Mesenchymal stem cell (in vitro differentiated cells and primary cell): Measurements from ENCODE around the gene RAP1GAP2.

Experiments used
- DNase-seq: peaks from one replicate; pipeline ENCODE4 v3.0.0-alpha.2; 2013
- H2AFZ ChIP-seq: one replicate; pipeline ENCODE4 v1.6.1; 2013; ENCODE audit warnings: low read depth, mild to moderate bottlenecking, control low read depth, inconsistent platforms, low read length, moderate library complexity
- H2AK5ac ChIP-seq: 2 replicates; pipeline ENCODE4 v1.6.1; 2013; ENCODE audit warnings: low read length, moderate library complexity, mild to moderate bottlenecking, inconsistent platforms; ENCODE audit not compliant: severe bottlenecking
- H2BK120ac ChIP-seq: one replicate; pipeline ENCODE4 v1.6.1; 2013; ENCODE audit warnings: low read depth, mild to moderate bottlenecking, inconsistent platforms, low read length, moderate library complexity
- H2BK12ac ChIP-seq, 2 experiments: one replicate each; pipeline ENCODE4 v1.6.1; 2013; ENCODE audit warnings: inconsistent platforms in 2 of 2, low read length in 2 of 2, mild to moderate bottlenecking in 2 of 2, moderate library complexity in 2 of 2, control low read depth in 1 of 2
- H2BK15ac ChIP-seq: one replicate; pipeline ENCODE4 v1.6.1; 2013; ENCODE audit warnings: mild to moderate bottlenecking, low read depth, inconsistent platforms; ENCODE audit not compliant: poor library complexity, severe bottlenecking
- H2BK5ac ChIP-seq: 2 replicates; pipeline ENCODE4 v1.6.1; 2013; ENCODE audit warnings: low read depth, mild to moderate bottlenecking, low read length, control low read depth, inconsistent platforms; ENCODE audit not compliant: poor library complexity, severe bottlenecking
- H3K14ac ChIP-seq, 2 experiments: one replicate each; pipeline ENCODE4 v1.6.1; 2013; ENCODE audit warnings: inconsistent platforms in 2 of 2, low read length in 2 of 2, control low read depth in 1 of 2, mild to moderate bottlenecking in 1 of 2, moderate library complexity in 1 of 2
- H3K18ac ChIP-seq, 2 experiments: one replicate each; pipeline ENCODE4 v1.6.1; 2013; ENCODE audit warnings: inconsistent platforms in 2 of 2, low read length in 2 of 2, control low read depth in 1 of 2, low read depth in 1 of 2, mild to moderate bottlenecking in 1 of 2
- H3K23ac ChIP-seq, 2 experiments: one replicate each; pipeline ENCODE4 v1.6.1; 2013; ENCODE audit warnings: inconsistent platforms in 2 of 2, low read length in 2 of 2, mild to moderate bottlenecking in 2 of 2, moderate library complexity in 2 of 2, control low read depth in 1 of 2
- H3K27ac ChIP-seq: 2 replicates; pipeline ENCODE4 v1.5.1; 2013; ENCODE audit warnings: mild to moderate bottlenecking, moderate library complexity, low read length, control low read depth, inconsistent platforms; ENCODE audit not compliant: poor library complexity, severe bottlenecking
- H3K27me3 ChIP-seq, 2 experiments: 2 replicates each; pipeline versions ENCODE4 v1.6.1 to v1.7.0; 2013; ENCODE audit warnings: low read length in 2 of 2, mild to moderate bottlenecking in 2 of 2, moderate library complexity in 2 of 2, control low read depth in 1 of 2, inconsistent platforms in 1 of 2; ENCODE audit not compliant: control insufficient read depth in 1 of 2, insufficient read depth in 1 of 2
- H3K36me3 ChIP-seq, 2 experiments: 2 replicates each; pipeline versions ENCODE4 v1.6.1 to v1.7.0; 2013; ENCODE audit warnings: low read length in 2 of 2, control low read depth in 1 of 2, inconsistent platforms in 1 of 2, low read depth in 1 of 2, mild to moderate bottlenecking in 1 of 2; ENCODE audit not compliant: insufficient read depth in 2 of 2, control insufficient read depth in 1 of 2
- H3K4ac ChIP-seq, 2 experiments: one replicate each; pipeline ENCODE4 v1.6.1; 2013; ENCODE audit warnings: inconsistent platforms in 2 of 2, low read length in 2 of 2, mild to moderate bottlenecking in 2 of 2, moderate library complexity in 2 of 2, control low read depth in 1 of 2, low read depth in 1 of 2
- H3K4me1 ChIP-seq: 2 replicates; pipeline ENCODE4 v1.6.1; 2013; ENCODE audit warnings: low read depth, low read length, control low read depth; ENCODE audit not compliant: control insufficient read depth, insufficient read depth
- H3K4me2 ChIP-seq: 2 replicates; pipeline ENCODE4 v1.6.1; 2013; ENCODE audit warnings: low read length, mild to moderate bottlenecking, inconsistent platforms; ENCODE audit not compliant: poor library complexity, severe bottlenecking
- H3K4me3 ChIP-seq, 2 experiments: 2 replicates each; pipeline versions ENCODE4 v1.5.1 to v1.7.0; 2013; ENCODE audit warnings: low read length in 2 of 2, mild to moderate bottlenecking in 2 of 2, control low read depth in 1 of 2, low read depth in 1 of 2; ENCODE audit not compliant: insufficient read depth in 1 of 2
- H3K79me1 ChIP-seq: replicated peaks from 2 replicates; pipeline ENCODE4 v1.6.1; 2013; ENCODE audit warnings: mild to moderate bottlenecking, control low read depth, low read length, inconsistent platforms; ENCODE audit not compliant: poor library complexity, severe bottlenecking
- H3K9ac ChIP-seq: 2 replicates; pipeline ENCODE4 v1.7.0; 2013; ENCODE audit warnings: mild to moderate bottlenecking, low read length, moderate library complexity
- H3K9me3 ChIP-seq: 2 replicates; pipeline ENCODE4 v1.7.0; 2013; ENCODE audit warnings: mild to moderate bottlenecking, low read length; ENCODE audit not compliant: control insufficient read depth
- H4K8ac ChIP-seq: one replicate; pipeline ENCODE4 v1.6.1; 2013; ENCODE audit warnings: inconsistent platforms, mild to moderate bottlenecking, low read length, moderate library complexity
- H4K91ac ChIP-seq: one replicate; pipeline ENCODE4 v1.6.1; 2013; ENCODE audit warnings: mild to moderate bottlenecking, low read length, inconsistent platforms
- WGBS: methylation state at CpG from one replicate; pipeline ENCODE4 v1.1.7; 2013; ENCODE audit warnings: mixed read lengths; 5-methylcytosine and 5-hydroxymethylcytosine counted together

RAP1GAP2 gene

DNA sequence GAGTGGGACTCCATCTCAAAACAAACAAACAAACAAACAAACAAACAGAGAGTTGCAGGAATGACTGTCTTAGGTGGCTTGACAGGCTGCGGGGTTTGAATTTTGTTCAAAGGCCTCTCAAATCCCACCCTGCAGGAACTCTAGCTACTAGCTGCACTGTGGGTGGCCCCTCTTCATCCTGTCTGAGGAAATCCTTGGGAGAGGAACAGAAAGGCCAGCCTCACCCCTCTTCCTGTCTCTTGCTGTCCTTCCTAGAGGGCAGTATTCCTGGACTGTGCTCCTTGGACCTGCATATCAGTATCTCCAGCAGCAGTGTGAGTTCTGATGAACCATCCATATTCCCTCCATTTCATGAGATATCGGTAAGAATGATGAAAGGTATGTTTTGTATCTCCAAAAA is 44.7 kb upstream of the RAP1GAP2 start:
- no peaks in the 10 kb centered on the region for H3K9me3 ChIP-seq
- H3K36me3 ChIP-seq = no peaks in the 10 kb centered on the region
- no peak overlapping the region for H4K8ac ChIP-seq
- H4K91ac ChIP-seq = no peak overlapping the region
- H2BK12ac ChIP-seq = no peak overlapping the region
- H3K4me3 ChIP-seq = no peak overlapping the region
- H3K4me2 ChIP-seq = no peak overlapping the region
- peaks cover 24% of the 10 kb centered on the region for H3K4me1 ChIP-seq
- peaks cover 54 to 69% of the 10 kb centered on the region in 2 experiments for H3K27me3 ChIP-seq
- H3K4ac ChIP-seq = no peak overlapping the region
- H3K79me1 ChIP-seq = no peaks in the 10 kb centered on the region
- no peak overlapping the region for H2AK5ac ChIP-seq
- H3K27ac ChIP-seq = no peak overlapping the region
- no peak overlapping the region for H3K9ac ChIP-seq
- H3K14ac ChIP-seq = no peak overlapping the region
- WGBS = 80% methylated on average over 1 of the region's 2 CpGs
- no peak overlapping the region for H2BK120ac ChIP-seq
- H2BK5ac ChIP-seq = no peak overlapping the region
- H2AFZ ChIP-seq = no peak overlapping the region
- H3K18ac ChIP-seq = no peak overlapping the region
- H2BK15ac ChIP-seq = no peak overlapping the region
- no peak overlapping the region for H3K23ac ChIP-seq
- no peak for DNase-seq

DNA sequence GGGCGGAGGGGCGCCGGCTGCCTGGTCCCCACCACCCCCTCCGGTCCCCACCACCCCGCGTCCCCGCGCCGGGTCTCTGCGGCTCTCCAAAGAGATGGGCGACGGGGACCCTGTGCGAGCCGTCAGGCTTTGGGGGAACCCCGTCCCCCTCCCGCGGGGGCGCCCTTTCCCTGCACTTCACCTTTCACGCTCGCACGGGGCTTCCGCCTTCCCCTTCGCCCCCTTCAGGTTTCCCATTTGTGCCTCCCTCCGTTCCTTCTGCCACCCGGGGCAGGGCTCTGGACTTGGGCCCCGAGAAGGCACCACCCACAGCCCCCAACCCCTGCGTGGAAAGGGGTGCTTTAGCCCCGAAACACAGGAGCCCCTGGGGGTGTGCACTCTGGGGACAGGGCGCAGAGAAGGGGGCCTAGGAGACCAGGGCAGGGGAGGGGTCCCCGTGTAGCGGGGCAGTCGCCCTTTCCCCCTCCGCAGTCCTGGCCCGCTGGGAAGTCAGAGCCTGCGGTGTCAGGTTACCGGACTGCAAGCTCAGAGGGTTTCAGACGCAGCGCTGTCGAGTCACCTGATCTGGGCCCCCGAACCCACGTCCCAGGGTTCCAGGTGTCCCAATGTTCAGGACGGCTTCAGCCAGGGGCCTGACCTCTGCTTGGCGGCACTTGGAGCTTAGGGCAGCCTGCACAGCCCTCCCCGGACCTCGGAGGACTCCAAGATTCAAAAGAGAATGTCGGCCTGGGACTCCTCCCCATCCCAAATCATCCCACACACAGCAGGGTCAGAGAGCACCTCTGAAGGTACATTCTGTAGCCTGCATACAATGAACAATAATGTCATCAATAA is 40.1 kb upstream of the RAP1GAP2 start:
- Histone ChIP-seq H3K27ac (no peak overlapping the region), H3K4ac (no peak overlapping the region), H3K4me1 (peaks cover 16% of the 10 kb centered on the region), H3K36me3 (no peaks in the 10 kb centered on the region), H3K9me3 (no peaks in the 10 kb centered on the region), H3K4me3 (peak overlapping the region in 1 of 2 experiments; percentile 54), H4K91ac (no peak overlapping the region), H2BK5ac (no peak overlapping the region), H3K4me2 (peak overlapping the region; percentile 89), H3K23ac (no peak overlapping the region), H3K18ac (no peak overlapping the region), H2AFZ (no peak overlapping the region), H2BK15ac (no peak overlapping the region), H2AK5ac (no peak overlapping the region), H3K14ac (no peak overlapping the region), H3K79me1 (no peaks in the 10 kb centered on the region), H3K9ac (no peak overlapping the region), H3K27me3 (peaks cover 37 to 56% of the 10 kb centered on the region in 2 experiments), H2BK12ac (no peak overlapping the region), H4K8ac (no peak overlapping the region), H2BK120ac (no peak overlapping the region)
- WGBS = 3% methylated on average over 35 of the region's 46 CpGs
- no peak for DNase-seq

DNA sequence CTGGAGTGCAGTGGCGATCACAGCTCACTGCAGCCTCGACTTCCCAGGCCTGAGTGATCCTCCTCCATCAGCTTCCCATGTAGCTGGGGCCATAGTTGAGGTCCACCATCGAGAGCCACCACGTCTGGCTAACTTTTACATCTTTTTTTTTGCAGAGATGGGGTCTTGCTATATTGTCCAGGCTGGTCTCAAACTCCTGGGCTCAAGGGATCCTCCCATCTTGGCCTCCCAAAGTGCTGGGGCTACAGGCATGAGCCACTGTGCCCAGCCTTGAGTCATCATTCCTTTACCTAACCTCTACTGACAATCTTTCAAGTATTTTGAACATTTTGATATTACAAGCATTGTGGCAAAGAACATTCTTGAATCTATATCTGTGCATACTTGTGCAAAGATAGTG is 37.4 kb upstream of the RAP1GAP2 start:
- 69% methylated on average over 4 of the region's 4 CpGs for WGBS
- Histone ChIP-seq H3K79me1 (no peaks in the 10 kb centered on the region), H4K91ac (no peak overlapping the region), H3K27me3 (peaks cover 20 to 47% of the 10 kb centered on the region in 2 experiments), H2BK15ac (no peak overlapping the region), H3K4ac (no peak overlapping the region), H3K14ac (no peak overlapping the region), H3K4me3 (no peak overlapping the region), H2BK120ac (no peak overlapping the region), H3K23ac (no peak overlapping the region), H2BK12ac (no peak overlapping the region), H3K36me3 (no peaks in the 10 kb centered on the region), H2BK5ac (no peak overlapping the region), H3K4me2 (no peak overlapping the region), H4K8ac (no peak overlapping the region), H3K9ac (no peak overlapping the region), H2AFZ (no peak overlapping the region), H3K27ac (no peak overlapping the region), H3K4me1 (peaks cover 16% of the 10 kb centered on the region), H3K9me3 (no peaks in the 10 kb centered on the region), H2AK5ac (no peak overlapping the region), H3K18ac (no peak overlapping the region)
- no peak for DNase-seq

DNA sequence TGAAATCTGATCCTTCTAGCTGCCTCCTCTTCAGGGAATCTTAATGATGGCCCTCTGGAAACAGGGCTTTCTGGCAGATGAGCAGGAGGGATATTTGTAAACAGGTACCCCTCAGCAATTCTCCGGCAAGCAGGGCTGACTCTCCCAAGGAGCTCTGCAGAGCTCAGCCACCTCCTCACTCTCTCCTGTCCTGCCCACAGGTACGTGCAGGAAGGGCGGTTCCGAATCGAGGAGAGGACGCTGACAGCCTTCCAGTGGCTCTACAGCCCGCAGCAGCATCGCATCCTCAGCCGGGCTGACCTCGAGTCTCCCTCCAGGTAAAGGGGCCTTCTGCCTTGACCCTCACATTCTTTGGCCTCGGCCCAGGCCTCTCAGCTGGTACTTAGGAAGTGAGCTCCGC is 26.1 kb upstream of the RAP1GAP2 start:
- Histone ChIP-seq H3K36me3 (no peaks in the 10 kb centered on the region), H3K14ac (no peak overlapping the region), H3K9ac (no peak overlapping the region), H3K27me3 (peaks cover 17 to 37% of the 10 kb centered on the region in 2 experiments), H4K8ac (no peak overlapping the region), H2AFZ (no peak overlapping the region), H3K79me1 (no peaks in the 10 kb centered on the region), H2BK15ac (no peak overlapping the region), H2AK5ac (no peak overlapping the region), H3K23ac (no peak overlapping the region), H3K9me3 (no peaks in the 10 kb centered on the region), H3K4me2 (no peak overlapping the region), H2BK5ac (no peak overlapping the region), H4K91ac (no peak overlapping the region), H3K4me1 (no peaks in the 10 kb centered on the region), H3K18ac (no peak overlapping the region), H3K27ac (no peak overlapping the region), H3K4ac (no peak overlapping the region), H2BK120ac (no peak overlapping the region), H2BK12ac (no peak overlapping the region), H3K4me3 (no peak overlapping the region)
- 79% methylated on average over 12 of the region's 12 CpGs for WGBS
- DNase-seq = no peak
